Body of pancreas (tissue), 4 donors: ENCODE data around the gene UBQLN1. TPM values are rescaled to one million over a fixed set of nuclear protein-coding genes. Genes with fewer than 3 reads are reported as not detected.
"Not testable (repeated sequence)": the region's sequence is repeated elsewhere in the genome, so short reads cannot be mapped to it uniquely, and the experiment has no call there.

Source experiments
- ATAC-seq: fragments of 150-250 bp; one replicate; pipeline ENCODE4 v1.9.1; 2016
- DNase-seq, 4 donors: peaks; one replicate each; pipeline ENCODE4 v3.0.0-alpha.2; 2019
- H3K27ac ChIP-seq, 4 donors: fragments of 200-600 bp; sonication (generic); 1 replicate in 3 of 4; 2 replicates in 1 of 4; pipeline versions ENCODE4 v1.5.1 to v1.6.1; 2016 to 2019; ENCODE audit warnings: mild to moderate bottlenecking in 1 of 4, mixed read lengths in 1 of 4, moderate library complexity in 1 of 4
- H3K27me3 ChIP-seq, 2 donors: fragments of 200-600 bp; sonication (generic); one replicate each; pipeline ENCODE4 v1.6.0; 2016; ENCODE audit warnings: mild to moderate bottlenecking in 1 of 2
- H3K36me3 ChIP-seq, 2 donors: fragments of 200-600 bp; sonication (generic); replicated peaks in 1 of 2; 2 replicates each; pipeline ENCODE4 v1.5.1; 2016; ENCODE audit warnings: low read depth in 2 of 2; ENCODE audit not compliant: insufficient read depth in 1 of 2
- H3K4me1 ChIP-seq: fragments of 200-600 bp; sonication (generic); one replicate; pipeline ENCODE4 v1.6.0; 2016
- H3K4me3 ChIP-seq, 2 donors: fragments of 200-600 bp; sonication (generic); 1 replicate in 1 of 2; 2 replicates in 1 of 2; pipeline ENCODE4 v1.5.1; 2016 to 2019
- H3K9me3 ChIP-seq, 3 donors: fragments of 200-600 bp; sonication (generic); 1 replicate in 2 of 3; 2 replicates in 1 of 3; pipeline ENCODE4 v1.5.1; 2016
- POLR2A ChIP-seq, 3 donors: fragments of 450-650 bp; IDR thresholded peaks; one replicate each; pipeline ENCODE4 v1.6.1; 2016; ENCODE audit warnings: antibody characterized with exemption in 3 of 3, mild to moderate bottlenecking in 2 of 3
- WGBS, 2 donors: methylation state at CpG; one replicate each; pipeline ENCODE4 v1.1.5; 2017; 5-methylcytosine and 5-hydroxymethylcytosine counted together
- intact Hi-C: fragments of 100-400 bp; cut with DNase I; formaldehyde crosslinking; loops from one replicate; pipeline ENCODE4 v1.15.1; 2023
- total RNA-seq, 2 donors: library from RNA; depleted of rRNA; stranded (reverse); fragments of >200 nt; gene quantifications; one replicate each; pipeline ENCODE4 v1.1.0, GENCODE V29; 2016
- TF ChIP-seq, protein P1 (sequence below), 7 experiments: fragments of 450-650 bp in 4 of 7; fragments of 200-600 bp in 3 of 7; sonication (generic) in 3 of 7; IDR thresholded peaks; one replicate each; pipeline ENCODE4 v1.5.1; 2016 to 2019; ENCODE audit warnings: antibody characterized with exemption in 7 of 7

Gene UBQLN1
- total RNA-seq, 2 donors from 2014 or later: 45.8 to 49.5 TPM

DNA sequence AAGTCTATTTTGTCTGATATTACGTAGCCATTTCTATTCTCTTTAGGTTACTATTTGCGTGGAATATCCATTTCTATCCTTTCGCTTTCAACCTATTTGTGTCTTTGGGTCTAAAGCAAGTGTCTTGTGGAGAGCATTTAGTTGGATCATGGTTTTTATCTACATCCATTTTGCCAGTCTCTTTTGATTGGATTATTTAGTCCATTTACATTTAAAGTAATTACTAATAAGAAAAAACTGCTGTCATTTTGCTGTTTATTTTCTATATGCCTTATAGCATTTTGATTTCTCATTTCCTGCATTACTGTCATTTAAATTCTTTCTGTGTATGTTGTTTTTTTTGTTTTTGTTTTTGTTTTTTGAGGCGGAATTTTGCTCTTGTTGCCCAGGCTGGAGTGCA is 26.0 kb upstream of the UBQLN1 start:
- no peak for ATAC-seq
- Histone ChIP-seq H3K27ac (no peak overlapping the region), H3K27me3 (no peaks in the 10 kb centered on the region), H3K4me3 (no peak overlapping the region), H3K36me3 (no peaks in the 10 kb centered on the region), H3K4me1 (no peaks in the 10 kb centered on the region), H3K9me3 (no peaks in the 10 kb centered on the region)
- intact Hi-C loops: no loop called here
- no peak for DNase-seq
- 98 to 99% methylated on average over 4 of the region's 4 CpGs for WGBS, 2 donors
- TF ChIP-seq, protein P1, sequence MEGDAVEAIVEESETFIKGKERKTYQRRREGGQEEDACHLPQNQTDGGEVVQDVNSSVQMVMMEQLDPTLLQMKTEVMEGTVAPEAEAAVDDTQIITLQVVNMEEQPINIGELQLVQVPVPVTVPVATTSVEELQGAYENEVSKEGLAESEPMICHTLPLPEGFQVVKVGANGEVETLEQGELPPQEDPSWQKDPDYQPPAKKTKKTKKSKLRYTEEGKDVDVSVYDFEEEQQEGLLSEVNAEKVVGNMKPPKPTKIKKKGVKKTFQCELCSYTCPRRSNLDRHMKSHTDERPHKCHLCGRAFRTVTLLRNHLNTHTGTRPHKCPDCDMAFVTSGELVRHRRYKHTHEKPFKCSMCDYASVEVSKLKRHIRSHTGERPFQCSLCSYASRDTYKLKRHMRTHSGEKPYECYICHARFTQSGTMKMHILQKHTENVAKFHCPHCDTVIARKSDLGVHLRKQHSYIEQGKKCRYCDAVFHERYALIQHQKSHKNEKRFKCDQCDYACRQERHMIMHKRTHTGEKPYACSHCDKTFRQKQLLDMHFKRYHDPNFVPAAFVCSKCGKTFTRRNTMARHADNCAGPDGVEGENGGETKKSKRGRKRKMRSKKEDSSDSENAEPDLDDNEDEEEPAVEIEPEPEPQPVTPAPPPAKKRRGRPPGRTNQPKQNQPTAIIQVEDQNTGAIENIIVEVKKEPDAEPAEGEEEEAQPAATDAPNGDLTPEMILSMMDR (IDR thresholded peaks at IDR 0.05): no peak
- TF ChIP-seq POLR2A (IDR thresholded peaks at IDR 0.05): no peak

DNA sequence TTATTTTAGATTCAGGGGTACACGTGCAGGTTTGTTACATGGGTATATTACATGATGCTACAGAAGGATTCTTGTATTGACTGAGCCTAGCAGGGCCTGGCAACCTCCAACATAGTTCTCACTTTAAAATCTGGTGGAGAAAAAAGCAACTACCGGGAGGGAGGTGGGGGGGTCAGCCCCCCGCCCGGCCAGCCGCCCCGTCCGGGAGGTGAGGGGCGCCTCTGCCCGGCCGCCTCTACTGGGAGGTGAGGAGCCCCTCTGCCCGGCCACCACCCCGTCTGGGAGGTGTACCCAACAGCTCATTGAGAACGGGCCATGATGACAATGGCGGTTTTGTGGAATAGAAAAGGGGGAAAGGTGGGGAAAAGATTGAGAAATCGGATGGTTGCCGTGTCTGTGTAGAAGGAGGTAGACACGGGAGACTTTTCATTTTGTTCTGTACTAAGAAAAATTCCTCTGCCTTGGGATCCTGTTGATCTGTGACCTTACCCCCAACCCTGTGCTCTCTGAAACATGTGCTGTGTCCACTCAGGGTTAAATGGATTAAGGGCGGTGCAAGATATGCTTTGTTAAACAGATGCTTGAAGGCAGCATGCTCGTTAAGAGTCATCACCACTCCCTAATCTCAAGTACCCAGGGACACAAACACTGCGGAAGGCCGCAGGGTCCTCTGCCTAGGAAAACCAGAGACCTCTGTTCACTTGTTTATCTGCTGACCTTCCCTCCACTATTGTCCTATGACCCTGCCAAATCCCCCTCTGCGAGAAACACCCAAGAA is 21.0 kb upstream of the UBQLN1 start:
- ATAC-seq, intact Hi-C loops, H3K27me3 ChIP-seq, DNase-seq, H3K36me3 ChIP-seq, H3K4me3 ChIP-seq, H3K9me3 ChIP-seq, H3K27ac ChIP-seq, H3K4me1 ChIP-seq: not testable (repeated sequence)
- WGBS, 2 donors: 92 to 93% methylated on average over 11 to 18 of the region's 22 CpGs

DNA sequence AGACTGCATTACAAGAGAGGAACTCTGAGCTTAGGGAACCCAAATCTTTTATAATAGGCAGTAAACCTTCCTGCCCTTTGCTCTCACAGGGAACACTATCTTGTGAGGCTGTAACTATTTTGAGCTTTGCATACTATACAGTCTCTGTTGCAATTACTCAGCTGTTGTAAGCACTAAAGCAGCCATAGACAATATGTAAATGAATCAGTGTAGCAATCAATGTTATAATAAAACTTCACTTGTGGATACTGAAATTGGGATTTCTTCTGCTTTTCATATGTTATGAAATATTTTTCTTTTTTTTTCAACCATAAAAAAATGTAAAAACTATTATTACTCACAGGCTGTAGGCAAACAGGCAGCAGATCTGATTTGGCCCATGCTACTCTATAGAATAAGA is 16.7 kb upstream of the UBQLN1 start:
- intact Hi-C loops: no loop called here
- no peaks in the 10 kb centered on the region for H3K27me3 ChIP-seq
- no peak overlapping the region for H3K4me3 ChIP-seq
- no peak for ATAC-seq
- no peak overlapping the region for H3K27ac ChIP-seq
- no peak for DNase-seq
- no peaks in the 10 kb centered on the region for H3K9me3 ChIP-seq
- no peak for TF ChIP-seq POLR2A (IDR thresholded peaks at IDR 0.05)
- TF ChIP-seq, protein P1 (IDR thresholded peaks at IDR 0.05): no peak
- no peaks in the 10 kb centered on the region for H3K4me1 ChIP-seq
- H3K36me3 ChIP-seq: no peaks in the 10 kb centered on the region

DNA sequence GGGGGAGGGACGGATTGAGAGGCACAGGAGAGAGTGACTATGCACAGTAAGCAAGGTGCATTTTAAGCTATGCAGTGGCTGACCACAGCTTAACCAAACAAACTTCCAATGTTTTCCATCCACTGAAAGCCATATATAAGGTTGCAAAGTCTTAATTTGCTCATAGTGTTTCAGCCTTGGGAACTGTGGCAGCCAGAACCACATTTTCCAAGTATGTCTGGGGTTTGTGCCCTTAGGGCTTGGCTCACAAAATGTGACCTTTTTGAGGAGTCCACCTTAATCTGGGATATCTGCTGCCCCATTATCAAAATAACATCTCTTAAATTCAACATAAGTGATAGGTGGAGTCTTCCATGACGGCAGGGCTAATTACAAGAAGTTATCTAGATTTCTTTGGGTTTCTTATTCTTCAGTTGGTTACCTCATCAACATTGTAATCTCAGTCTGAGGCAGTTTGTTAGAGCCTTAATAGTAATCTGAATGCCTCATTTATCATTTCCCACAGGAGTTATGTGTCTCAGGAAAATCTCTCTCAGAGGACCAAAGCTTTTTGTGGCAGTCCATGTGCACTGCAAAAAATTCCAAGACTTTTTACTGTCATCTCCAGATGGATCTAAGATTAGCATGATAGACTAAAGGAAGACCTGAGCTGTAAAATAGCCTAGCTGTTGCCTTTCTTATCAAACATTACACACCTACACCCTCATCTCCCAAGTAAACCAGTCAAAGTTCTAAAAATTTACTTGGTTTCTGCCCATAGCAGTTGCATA is 15.2 kb upstream of the UBQLN1 start:
- 77 to 83% methylated on average over 2 of the region's 2 CpGs for WGBS, 2 donors
- intact Hi-C loops: no loop called here
- DNase-seq (no peak), ATAC-seq (no peak)
- H3K4me3 ChIP-seq: no peak overlapping the region
- TF ChIP-seq POLR2A (IDR thresholded peaks at IDR 0.05): no peak
- TF ChIP-seq, protein P1 (IDR thresholded peaks at IDR 0.05): no peak
- H3K36me3 ChIP-seq: no peaks in the 10 kb centered on the region
- H3K27me3 ChIP-seq: no peaks in the 10 kb centered on the region
- no peak overlapping the region for H3K27ac ChIP-seq
- no peaks in the 10 kb centered on the region for H3K9me3 ChIP-seq
- no peaks in the 10 kb centered on the region for H3K4me1 ChIP-seq

DNA sequence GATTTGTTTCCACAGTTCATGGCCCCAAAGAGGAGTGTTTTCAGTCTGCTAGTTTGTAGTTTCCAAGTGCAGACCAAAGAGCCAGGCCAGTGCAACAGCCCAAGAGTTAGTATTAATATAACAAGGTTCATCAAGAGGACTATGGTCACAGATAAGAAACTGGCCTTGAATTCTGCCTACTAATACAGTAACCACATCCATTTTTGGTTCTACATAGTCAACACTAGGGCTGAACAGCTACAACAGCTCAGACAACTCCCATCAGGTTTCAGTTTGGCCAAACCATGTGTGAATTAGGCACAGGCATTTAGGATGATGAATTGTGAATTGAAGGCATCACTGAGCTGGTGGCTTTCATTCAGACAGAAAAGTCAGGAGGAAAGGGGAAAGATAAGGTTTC is 13.8 kb upstream of the UBQLN1 start:
- DNase-seq (no peak), ATAC-seq (no peak)
- H3K4me1 ChIP-seq: no peaks in the 10 kb centered on the region
- no peaks in the 10 kb centered on the region for H3K9me3 ChIP-seq
- intact Hi-C loops: no loop called here
- no peaks in the 10 kb centered on the region for H3K36me3 ChIP-seq
- H3K27me3 ChIP-seq: no peaks in the 10 kb centered on the region
- no peak overlapping the region for H3K27ac ChIP-seq
- H3K4me3 ChIP-seq: no peak overlapping the region
- TF ChIP-seq, protein P1 (IDR thresholded peaks at IDR 0.05): no peak
- no peak for TF ChIP-seq POLR2A (IDR thresholded peaks at IDR 0.05)
